SU-DHL-6 (cell line): ENCODE measurements around the gene PGC.

Experiments used
- H2AFZ ChIP-seq: fragments of 200-600 bp; sonication (generic); 2 replicates; pipeline ENCODE4 v1.6.1; 2014; ENCODE audit warnings: low read depth, mild to moderate bottlenecking, moderate library complexity, mixed read lengths, antibody characterized with exemption, low read length; ENCODE audit not compliant: severe bottlenecking
- H3F3A ChIP-seq: fragments of 200-600 bp; shearing (Covaris generic); 2 replicates; pipeline ENCODE4 v1.6.0; 2016; ENCODE audit warnings: antibody characterized with exemption, mild to moderate bottlenecking; ENCODE audit not compliant: insufficient read depth
- H3K27ac ChIP-seq: fragments of 200-600 bp; sonication (generic); 2 replicates; pipeline ENCODE4 v1.5.1; 2016; ENCODE audit warnings: low read depth, mild to moderate bottlenecking, low read length, moderate library complexity, mixed read lengths
- H3K27me3 ChIP-seq: fragments of 200-600 bp; sonication (generic), shearing (Covaris generic); 2 replicates; pipeline ENCODE4 v1.6.0; 2014; ENCODE audit warnings: mild to moderate bottlenecking, low read length
- H3K36me3 ChIP-seq: fragments of 200-600 bp; sonication (generic); 2 replicates; pipeline ENCODE4 v1.6.1; 2014; ENCODE audit warnings: mild to moderate bottlenecking, low read length, mixed read lengths
- H3K4me2 ChIP-seq: fragments of 300-600, 200-600 bp; shearing (Covaris generic), sonication (generic); 2 replicates; pipeline ENCODE4 v1.6.0; 2014; ENCODE audit warnings: low read length, low read depth, mild to moderate bottlenecking; ENCODE audit not compliant: poor library complexity, severe bottlenecking
- H3K4me3 ChIP-seq: fragments of 200-600 bp; sonication (generic); 2 replicates; pipeline ENCODE4 v1.5.1; 2014; ENCODE audit warnings: antibody characterized with exemption, low read length, mild to moderate bottlenecking, mixed read lengths; ENCODE audit not compliant: insufficient read depth, poor library complexity, severe bottlenecking
- H3K79me2 ChIP-seq: fragments of 200-600 bp; sonication (generic); 2 replicates; pipeline ENCODE4 v1.6.1; 2014; ENCODE audit warnings: mild to moderate bottlenecking, low read length, moderate library complexity; ENCODE audit not compliant: insufficient read depth
- H3K9ac ChIP-seq: fragments of 200-600 bp; sonication (generic); 2 replicates; pipeline ENCODE4 v1.7.0; 2014; ENCODE audit warnings: mild to moderate bottlenecking, low read length
- H3K9me2 ChIP-seq: fragments of 200-600 bp; sonication (generic); replicated peaks from 2 replicates; pipeline ENCODE4 v1.6.1; 2014; ENCODE audit warnings: low read length; ENCODE audit not compliant: insufficient read depth
- H3K9me3 ChIP-seq: fragments of 200-600 bp; sonication (generic); 2 replicates; pipeline ENCODE4 v1.6.1; 2014; ENCODE audit warnings: low read length, mixed read lengths; ENCODE audit not compliant: insufficient read depth
- H4K20me1 ChIP-seq: fragments of 200-600 bp; sonication (generic); 2 replicates; pipeline ENCODE4 v1.6.1; 2014; ENCODE audit warnings: low read depth, mild to moderate bottlenecking, antibody characterized with exemption, low read length, moderate library complexity, mixed read lengths
- CTCF ChIP-seq: fragments of 200-600 bp; sonication (generic); IDR thresholded peaks from one replicate; pipeline ENCODE4 v1.5.1; 2017; ENCODE audit warnings: antibody characterized with exemption, mild to moderate bottlenecking, low read length, moderate library complexity; ENCODE audit not compliant: insufficient read depth, poor library complexity, severe bottlenecking
- EZH2phosphoT487 ChIP-seq: fragments of 200-600 bp; sonication (generic), shearing (Covaris generic); conservative IDR thresholded peaks from 2 replicates; pipeline ENCODE4 v1.6.1; 2018; ENCODE audit warnings: mild to moderate bottlenecking, antibody characterized with exemption, low read length, moderate library complexity, mixed read lengths

PGC gene

GRCh38 chr6:41740366-41741162, 6.6 kb downstream of the PGC start:
- Histone ChIP-seq H3K4me2 (no peak overlapping the region), H2AFZ (no peak overlapping the region), H3K9me3 (no peaks in the 10 kb centered on the region), H3K4me3 (no peak overlapping the region), H3K9ac (no peak overlapping the region), H3K79me2 (no peaks in the 10 kb centered on the region), H4K20me1 (no peaks in the 10 kb centered on the region), H3K27ac (no peak overlapping the region), H3K36me3 (no peaks in the 10 kb centered on the region), H3F3A (no peaks in the 10 kb centered on the region), H3K9me2 (no peaks in the 10 kb centered on the region), H3K27me3 (no peaks in the 10 kb centered on the region)
- TF ChIP-seq CTCF (no peak), EZH2phosphoT487 (no peak)

GRCh38 chr6:41739041-41739440, 8.2 kb downstream of the PGC start:
- Histone ChIP-seq H3K9me2 (no peaks in the 10 kb centered on the region), H3K27ac (no peak overlapping the region)

GRCh38 chr6:41737591-41738130, 9.5 kb downstream of the PGC start:
- TF ChIP-seq CTCF (no peak), EZH2phosphoT487 (no peak)
- Histone ChIP-seq H3K9me2 (no peaks in the 10 kb centered on the region), H3K9me3 (no peaks in the 10 kb centered on the region), H3F3A (peaks cover 13% of the 10 kb centered on the region), H3K9ac (no peak overlapping the region), H2AFZ (no peak overlapping the region), H3K36me3 (no peaks in the 10 kb centered on the region), H3K27me3 (no peaks in the 10 kb centered on the region), H4K20me1 (no peaks in the 10 kb centered on the region), H3K79me2 (peaks cover 9% of the 10 kb centered on the region; the same call in 1 of the 2 replicates), H3K27ac (no peak overlapping the region), H3K4me3 (no peak overlapping the region), H3K4me2 (no peak overlapping the region)

More at GRCh38 chr6:41739041-41739440, 8.2 kb downstream of the PGC start:
- TF ChIP-seq CTCF (no peak), EZH2phosphoT487 (no peak)
- Histone ChIP-seq H3K9ac (no peak overlapping the region), H4K20me1 (no peaks in the 10 kb centered on the region), H2AFZ (no peak overlapping the region), H3K4me3 (no peak overlapping the region), H3K79me2 (no peaks in the 10 kb centered on the region), H3F3A (no peaks in the 10 kb centered on the region), H3K27me3 (no peaks in the 10 kb centered on the region), H3K36me3 (no peaks in the 10 kb centered on the region), H3K4me2 (no peak overlapping the region), H3K9me3 (no peaks in the 10 kb centered on the region)
